Head of caudate nucleus (tissue), 42 donors: ENCODE results near the gene JMJD7.

Source experiments
- DNase-seq, 42 donors: peaks; one replicate each; pipeline versions ENCODE4 v3.0.0 to v3.0.0-alpha.2; 2020 to 2021; ENCODE audit warnings: mixed read lengths in 7 of 42
- intact Hi-C: fragments of 100-400 bp; cut with DNase I; formaldehyde crosslinking; loops from one replicate; pipeline ENCODE4 v1.15.0; 2022

Gene JMJD7

GRCh38 chr15:41827880-41828806, at the start of gene JMJD7:
Gene JMJD7 (plus strand): TSS chr15:41828092. CDS start chr15:41828125, 33 bp downstream.
- DNase-seq, result peak; percentile 80 to 99 (median 96)
- intact Hi-C loops, result no loop called here

GRCh38 chr15:41778521-41778920, 49.4 kb upstream of the JMJD7 start:
- DNase-seq, result no peak
- intact Hi-C loops, result no loop called here

GRCh38 chr15:41779662-41780157, 48.2 kb upstream of the JMJD7 start:
- intact Hi-C loops, result no loop called here
- DNase-seq, result no peak

GRCh38 chr15:41780266-41780665, 47.6 kb upstream of the JMJD7 start:
- intact Hi-C loops, result no loop called here
- no peak for DNase-seq

- no peak for DNase-seq
- intact Hi-C loops, result no loop called here
These were observed 47.2 kb upstream of the JMJD7 start for GRCh38 chr15:41780727-41781126.

- intact Hi-C loops, result no loop called here
- DNase-seq, result no peak
These were observed 45.3 kb upstream of the JMJD7 start for GRCh38 chr15:41782371-41783282.

- no peak for DNase-seq
- intact Hi-C loops, result no loop called here
These were observed 44.6 kb upstream of the JMJD7 start for GRCh38 chr15:41783296-41783695.

- DNase-seq, result no peak
- intact Hi-C loops, result no loop called here
These were observed 39.6 kb upstream of the JMJD7 start for GRCh38 chr15:41788262-41788661.

GRCh38 chr15:41789236-41789635, 38.7 kb upstream of the JMJD7 start:
- intact Hi-C loops, result no loop called here
- no peak for DNase-seq

- no peak for DNase-seq
- intact Hi-C loops, result no loop called here
These were observed 38.2 kb upstream of the JMJD7 start for GRCh38 chr15:41789662-41790061.

GRCh38 chr15:41790169-41790568, 37.7 kb upstream of the JMJD7 start:
- intact Hi-C loops, result no loop called here
- DNase-seq, result no peak

- intact Hi-C loops, result no loop called here
- DNase-seq, result peak in 1 of 42 donors; percentile 29
These were observed 36.9 kb upstream of the JMJD7 start for GRCh38 chr15:41790756-41791546.

GRCh38 chr15:41791547-41791937, 36.4 kb upstream of the JMJD7 start:
- DNase-seq, result no peak
- intact Hi-C loops, result no loop called here

GRCh38 chr15:41792000-41792637, 35.8 kb upstream of the JMJD7 start:
- intact Hi-C loops, result no loop called here
- no peak for DNase-seq

GRCh38 chr15:41794081-41794480, 33.8 kb upstream of the JMJD7 start:
- intact Hi-C loops, result no loop called here

GRCh38 chr15:41795996-41796856, 31.7 kb upstream of the JMJD7 start:
- no peak for DNase-seq
- intact Hi-C loops, result no loop called here

More at GRCh38 chr15:41794081-41794480, 33.8 kb upstream of the JMJD7 start:
- DNase-seq, result peak in 1 of 42 donors; percentile 35

- DNase-seq, result no peak
- intact Hi-C loops, result no loop called here
These were observed 30.5 kb upstream of the JMJD7 start for GRCh38 chr15:41797201-41797944.
